Activated T-helper 1 cell treated with Interleukin-2 at 50 U/mL for 16 hours (primary cell): ENCODE measurements around the gene SCARB2.

Source experiments
- DNase-seq: peaks from one replicate; pipeline ENCODE4 v3.0.0-alpha.2; 2020; ENCODE audit warnings: low read depth

SCARB2 gene

DNA sequence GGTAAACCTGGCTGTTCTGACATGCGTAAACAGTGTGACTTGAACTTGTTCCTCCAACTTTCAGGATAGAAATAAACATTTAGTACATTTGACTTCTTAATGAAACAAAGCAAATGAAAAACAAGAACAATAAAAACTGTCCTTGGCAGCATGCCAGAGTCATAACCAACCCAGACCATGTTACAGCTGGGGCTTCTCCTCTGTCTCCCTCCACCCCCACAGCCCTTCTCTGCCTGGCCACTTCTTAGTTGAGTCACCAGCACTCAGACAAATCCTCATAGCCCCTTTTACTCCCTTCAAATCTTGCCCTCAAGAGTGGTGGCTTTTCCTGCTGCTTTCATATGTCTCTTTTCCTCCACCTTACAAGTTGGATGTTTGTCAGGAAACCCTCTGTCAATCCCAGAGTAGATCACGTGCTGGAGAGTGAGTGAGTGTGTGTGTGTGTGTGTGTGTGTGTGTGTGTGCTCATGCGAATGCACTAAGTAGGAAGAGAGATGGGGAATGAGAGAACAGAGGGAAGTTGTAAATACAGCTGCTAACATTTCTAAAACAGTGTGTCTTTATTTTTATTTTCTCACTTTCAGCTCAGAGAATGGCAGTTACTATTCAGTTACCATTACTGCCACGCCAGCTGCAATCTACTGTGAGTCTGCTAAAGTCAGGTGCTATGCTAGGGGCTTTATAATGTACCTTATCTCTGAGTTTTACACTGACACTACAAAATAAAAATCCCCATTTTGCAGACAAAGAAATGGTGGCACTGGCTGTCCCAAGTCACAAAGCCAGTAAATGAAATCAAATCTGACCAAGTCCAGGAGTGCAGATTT is 15.0 kb downstream of the SCARB2 start:
- no peak for DNase-seq

- no peak for DNase-seq
Observed at GRCh38 chr4:76197971-76198410, 15.6 kb downstream of the SCARB2 start.

- no peak for DNase-seq
Observed at GRCh38 chr4:76197031-76197743, 16.4 kb downstream of the SCARB2 start.

GRCh38 chr4:76196376-76196775 is 17.2 kb downstream of the SCARB2 start:
- DNase-seq = no peak

GRCh38 chr4:76195326-76195725 is 18.3 kb downstream of the SCARB2 start:
- no peak for DNase-seq

- no peak for DNase-seq
Observed at GRCh38 chr4:76194325-76194724, 19.3 kb downstream of the SCARB2 start.

GRCh38 chr4:76192236-76192635 is 21.4 kb downstream of the SCARB2 start:
- DNase-seq = no peak

GRCh38 chr4:76188557-76188956 is 25.1 kb downstream of the SCARB2 start:
- DNase-seq = no peak

- DNase-seq = no peak
Observed at GRCh38 chr4:76188149-76188548, 25.5 kb downstream of the SCARB2 start.

DNA sequence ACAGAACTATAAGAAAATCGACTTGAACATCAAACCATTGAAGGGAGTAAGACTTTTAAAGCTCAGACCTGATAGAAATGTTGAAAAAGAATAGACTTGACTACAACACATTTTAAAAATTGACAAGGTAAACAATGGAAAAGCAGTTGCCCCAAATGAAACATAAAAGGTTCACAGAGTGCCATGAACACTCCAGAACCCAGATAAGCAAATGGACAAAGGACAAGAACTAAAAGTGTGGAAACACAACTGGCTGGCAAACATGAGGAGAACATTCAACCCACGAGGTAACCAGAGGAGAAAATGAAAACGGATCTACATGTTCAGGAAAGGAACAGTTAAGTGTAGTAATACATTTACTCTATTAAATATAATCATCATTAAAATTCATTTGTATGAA is 26.5 kb downstream of the SCARB2 start:
- DNase-seq = no peak

DNA sequence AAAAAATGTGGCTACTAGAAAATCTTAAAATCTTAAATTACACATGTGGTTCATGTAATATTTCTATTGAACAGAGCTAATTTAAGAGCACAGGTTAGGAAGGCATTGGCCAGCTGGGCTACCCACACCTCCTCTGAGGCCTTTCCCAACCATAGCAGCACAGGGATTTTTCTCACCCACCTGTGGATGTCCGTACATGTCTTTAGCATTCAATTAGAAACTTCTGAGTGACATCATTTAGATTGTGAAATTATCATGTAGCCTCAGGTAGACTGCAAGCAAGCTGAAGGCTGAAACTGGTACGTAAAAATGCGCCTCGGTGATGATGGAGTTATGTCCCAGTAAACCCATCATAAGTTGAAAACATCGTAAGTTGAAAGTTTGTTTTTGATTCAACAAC is 31.2 kb downstream of the SCARB2 start:
- DNase-seq = no peak

DNA sequence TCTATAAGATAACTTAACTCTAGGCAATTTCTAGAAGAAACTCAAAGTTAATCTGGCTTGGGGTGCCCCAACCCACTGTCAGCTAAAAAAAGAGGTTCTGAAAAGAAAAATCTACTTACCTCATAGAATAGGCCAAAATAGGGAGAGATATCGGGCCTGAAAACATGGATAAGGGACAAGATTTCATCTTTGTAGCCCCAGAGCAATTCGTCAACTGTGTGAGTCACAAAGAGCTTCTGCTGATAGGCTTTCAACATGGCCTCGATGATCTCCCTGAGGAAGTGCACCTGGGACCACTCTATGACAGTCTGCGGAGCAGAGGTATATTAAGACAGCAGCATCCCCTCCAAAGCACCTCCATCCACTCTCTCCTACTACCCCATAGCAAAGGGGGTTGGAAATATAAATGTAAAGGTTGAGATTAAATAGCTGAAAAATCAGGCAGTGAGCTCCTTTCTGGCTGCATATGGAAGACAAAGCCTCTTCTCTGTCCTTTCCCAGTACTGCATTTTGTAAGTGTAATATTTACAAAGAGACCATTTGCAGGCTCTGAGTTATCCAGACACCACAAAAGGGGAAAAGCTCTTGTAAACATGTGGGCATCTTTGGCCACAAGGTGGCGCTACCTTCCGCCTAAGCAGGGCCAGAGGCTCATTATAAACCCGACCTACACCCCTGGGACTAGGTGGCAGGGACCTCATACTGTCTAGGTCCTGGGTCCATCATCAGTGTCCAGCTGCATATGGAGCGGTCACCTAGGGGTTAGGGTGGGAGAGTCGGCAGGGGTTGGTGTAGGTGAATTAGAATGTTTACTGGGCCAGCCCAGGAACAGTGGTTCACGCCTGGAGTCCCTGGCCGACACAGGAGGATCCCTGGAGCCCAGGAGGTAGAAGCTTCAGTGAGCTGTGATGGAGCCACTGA is 34.0 kb downstream of the SCARB2 start:
- peak; percentile 50 for DNase-seq

DNA sequence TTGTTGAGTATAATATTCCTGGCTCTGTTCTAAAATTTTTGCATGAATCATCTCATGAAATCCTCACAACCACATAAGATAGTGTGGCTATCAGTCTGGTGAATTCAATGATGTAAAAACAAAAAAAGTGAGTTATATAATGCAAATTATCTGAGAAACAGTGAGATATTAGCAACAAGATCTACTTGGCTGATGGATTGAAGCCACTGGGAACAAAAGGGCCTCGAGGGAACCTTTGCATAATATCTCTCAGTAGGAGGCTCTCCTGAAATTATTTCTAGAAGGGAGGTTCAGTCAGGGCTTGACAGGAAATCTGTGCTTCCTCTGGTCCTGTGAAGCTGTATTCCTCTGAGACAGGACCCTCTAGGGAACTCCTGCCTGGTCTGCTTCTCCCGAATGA is 35.3 kb downstream of the SCARB2 start:
- DNase-seq = no peak

- no peak for DNase-seq
Observed at GRCh38 chr4:76177709-76178108, 35.9 kb downstream of the SCARB2 start.

DNA sequence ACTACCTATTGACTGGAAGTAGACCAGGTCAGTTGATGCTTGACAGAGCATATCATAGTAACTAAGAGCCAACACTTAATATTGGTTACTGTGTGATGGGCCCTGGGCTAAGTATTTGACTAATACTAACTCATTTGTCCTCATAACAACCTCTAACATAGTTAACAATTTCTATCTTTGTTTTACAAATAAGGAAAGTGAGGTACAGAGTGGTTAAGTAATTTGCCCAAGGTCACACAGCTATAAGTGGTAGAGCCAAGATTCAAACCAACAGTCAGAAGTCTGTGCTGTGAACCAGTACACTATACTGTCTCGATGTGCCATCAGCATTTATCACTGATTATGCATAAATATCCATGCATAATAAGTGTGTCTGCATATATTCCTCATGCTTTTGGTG is 38.3 kb downstream of the SCARB2 start:
- no peak for DNase-seq

DNA sequence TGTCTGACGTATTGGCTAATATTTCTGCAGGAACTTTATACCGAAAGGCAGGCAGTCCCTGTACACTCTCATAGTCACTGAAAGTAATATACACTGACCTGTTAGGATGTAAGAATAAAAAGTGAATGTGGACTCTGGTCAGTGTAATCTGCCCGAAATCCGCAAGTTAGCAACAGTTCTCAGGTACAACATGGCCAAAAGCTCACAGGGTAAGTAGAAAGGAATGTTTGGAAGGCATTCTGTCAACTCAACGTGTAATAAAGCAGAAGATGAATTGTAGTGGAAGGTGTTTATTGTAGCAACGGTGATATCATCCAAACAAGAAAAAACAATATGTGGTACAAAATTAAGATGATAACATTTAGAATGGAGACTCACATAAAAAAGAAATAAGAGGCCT is 39.4 kb downstream of the SCARB2 start:
- no peak for DNase-seq

DNA sequence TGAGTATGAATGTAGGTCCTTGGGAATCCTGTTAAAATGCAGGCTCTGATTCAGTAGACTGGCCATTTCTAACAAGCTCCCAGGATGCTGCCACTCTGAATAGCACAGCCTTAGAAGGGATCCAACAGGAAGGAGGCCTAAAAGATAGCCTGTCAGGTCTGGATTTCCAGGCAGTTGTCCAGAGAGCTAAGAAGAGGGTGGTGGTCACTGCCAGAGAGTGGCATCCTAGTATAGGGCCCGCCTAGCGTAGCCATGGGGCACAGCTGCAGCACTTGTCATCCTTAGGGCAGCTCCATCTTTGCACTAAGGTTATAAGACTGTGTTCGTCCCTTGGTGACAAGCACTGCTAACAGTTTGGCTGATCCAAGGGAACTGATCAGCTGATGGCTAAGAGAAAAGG is 44.9 kb downstream of the SCARB2 start:
- no peak for DNase-seq

GRCh38 chr4:76166480-76166879 is 47.1 kb downstream of the SCARB2 start:
- no peak for DNase-seq

DNA sequence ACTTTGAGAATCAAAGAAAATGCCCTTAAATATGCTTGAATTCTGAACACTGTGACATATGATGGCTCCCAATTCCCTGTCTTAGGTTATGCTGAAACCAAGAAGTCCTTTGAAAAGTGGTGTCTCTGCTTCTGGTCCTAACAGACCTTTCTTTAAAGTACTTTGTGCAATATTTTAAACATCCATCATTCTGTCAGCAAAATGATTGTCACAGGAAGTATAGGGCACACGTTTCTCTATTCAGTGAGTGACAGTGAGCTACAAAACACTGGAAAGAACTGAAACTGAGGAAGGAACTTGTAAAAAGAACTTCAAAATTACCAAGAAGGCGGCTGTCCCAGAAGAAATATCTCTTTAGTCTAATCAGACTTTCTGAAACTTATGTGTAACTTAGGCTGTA is 53.3 kb downstream of the SCARB2 start:
- no peak for DNase-seq

- DNase-seq = no peak
Observed at GRCh38 chr4:76156635-76157034, 57.0 kb downstream of the SCARB2 start.

DNA sequence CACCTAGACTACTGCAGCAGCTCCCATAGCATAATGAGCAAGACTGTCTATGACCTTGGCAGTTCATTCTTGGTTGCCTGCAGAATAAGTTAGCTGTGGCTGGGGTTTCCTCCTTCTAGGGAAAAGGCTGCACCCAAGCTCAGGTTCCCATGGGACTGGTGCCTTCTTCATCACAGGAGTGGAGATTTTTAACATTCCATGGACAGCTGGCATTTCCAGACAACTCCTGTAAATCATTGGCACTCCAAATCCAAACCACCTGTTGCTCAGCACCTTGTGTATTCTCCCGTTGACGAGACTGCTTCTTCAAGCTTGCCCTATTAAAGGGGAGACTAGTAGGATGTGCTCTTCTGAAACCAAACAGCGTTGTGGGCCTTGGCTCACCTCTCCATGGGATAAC is 57.6 kb downstream of the SCARB2 start:
- DNase-seq = no peak

- no peak for DNase-seq
Observed at GRCh38 chr4:76153356-76153755, 60.3 kb downstream of the SCARB2 start.
